ENCODE measurements around the gene ATRNL1. TPM values are rescaled to one million over a fixed set of nuclear protein-coding genes. Genes with fewer than 3 reads are reported as not detected.

The ATRNL1 gene
- total RNA-seq, 1 experiment from 2014 or later = 1.3 TPM

GRCh38 chr10:115977855-115978254 is 884.7 kb downstream of the ATRNL1 start:
- ChIA-PET POLR2A (no interaction called here), CTCF (no interaction called here)
- no peak for ATAC-seq

More at GRCh38 chr10:115977855-115978254, 884.7 kb downstream of the ATRNL1 start:
- Histone ChIP-seq H3K4me1 (ENCODE audit: control insufficient read depth in 1 of 2, insufficient read depth in 2 of 2, low read length in 2 of 2) (no peaks in the 10 kb centered on the region), H4K20me1 (ENCODE audit: insufficient read depth) (no peaks in the 10 kb centered on the region), H2AFZ (ENCODE audit: low read depth, low read length, poor library complexity, severe bottlenecking) (no peak overlapping the region), H3K4me3 (replicated peaks in 1 of 2; ENCODE audit: low read depth in 1 of 2, low read length in 2 of 2) (no peak overlapping the region), H3K9me3 (ENCODE audit: control insufficient read depth in 1 of 2, insufficient read depth in 1 of 2, low read depth in 1 of 2, low read length in 2 of 2) (no peaks in the 10 kb centered on the region), H3K27me3 (ENCODE audit: insufficient read depth, low read length) (peaks cover 61% of the 10 kb centered on the region), H3K9ac (ENCODE audit: low read length) (no peak overlapping the region), H3K27ac (ENCODE audit: low read depth, low read length) (no peak overlapping the region), H3K4me2 (ENCODE audit: low read length) (no peak overlapping the region), H3K79me2 (ENCODE audit: insufficient read depth, low read length) (no peaks in the 10 kb centered on the region), H3K36me3 (ENCODE audit: control insufficient read depth in 1 of 2, insufficient read depth in 2 of 2, low read length in 2 of 2) (no peaks in the 10 kb centered on the region), H3K9me2 (ENCODE audit: insufficient read depth) (no peaks in the 10 kb centered on the region)
- DNase-seq (ENCODE audit: low read depth, low spot score) = no peak
- RAD21 ChIA-PET (ENCODE audit: low non-redundant PET in 1 of 2, low total read pairs in 2 of 2, uncharacterized antibody in 2 of 2, unreplicated experiment in 2 of 2) = no interaction called here
- no TSS peak for BruUV-seq (replicated peaks)
- TF ChIP-seq POLR2AphosphoS5 (IDR thresholded peaks at IDR 0.05; ENCODE audit: low read depth, low read length) = no peak
- TF ChIP-seq EZH2phosphoT487 (IDR thresholded peaks at IDR 0.05; ENCODE audit: borderline replicate concordance) = no peak
- no peak for TF ChIP-seq EZH2 (IDR thresholded peaks at IDR 0.05)
- no peak for TF ChIP-seq SIN3A (IDR thresholded peaks at IDR 0.05; ENCODE audit: low read depth)
- TF ChIP-seq ATF3 (IDR thresholded peaks at IDR 0.05) = no peak
- TF ChIP-seq ZFX (IDR thresholded peaks at IDR 0.05) = no peak
- no peak for TF ChIP-seq REST (IDR thresholded peaks at IDR 0.05; ENCODE audit: low read depth)
- no peak for TF ChIP-seq TCF7L2 (IDR thresholded peaks at IDR 0.05; ENCODE audit: borderline replicate concordance, extremely low read depth, insufficient read depth, insufficient read length)
- no peak for TF ChIP-seq SP1 (IDR thresholded peaks at IDR 0.05; ENCODE audit: low read depth)
- no peak for TF ChIP-seq ELF1 (IDR thresholded peaks at IDR 0.05; ENCODE audit: borderline replicate concordance, low read depth)
- no peak for TF ChIP-seq ZBTB33 (IDR thresholded peaks at IDR 0.05; ENCODE audit: extremely low read depth, insufficient replicate concordance, low read length)
- no peak for TF ChIP-seq CBX3 (IDR thresholded peaks at IDR 0.05; ENCODE audit: low read depth)
- TF ChIP-seq CEBPB (IDR thresholded peaks at IDR 0.05; ENCODE audit: low read depth) = no peak
- TF ChIP-seq SRF (IDR thresholded peaks at IDR 0.05; ENCODE audit: low read depth) = no peak
- TF ChIP-seq JUND (IDR thresholded peaks at IDR 0.05) = no peak
- no peak for TF ChIP-seq EGR1 (IDR thresholded peaks at IDR 0.05; ENCODE audit: low read depth)
- no peak for TF ChIP-seq RAD21 (IDR thresholded peaks at IDR 0.05; ENCODE audit: low read depth)
- TF ChIP-seq POLR2A (IDR thresholded peaks at IDR 0.05; ENCODE audit: borderline replicate concordance, extremely low read depth, insufficient read depth, insufficient read length) = no peak
- TF ChIP-seq FOSL1 (IDR thresholded peaks at IDR 0.05; ENCODE audit: low read depth) = no peak
- intact Hi-C loops (cut with micrococcal nuclease) = no loop called here
